GM21723 (cell line): ENCODE results near the gene L3MBTL1.
"Not testable (repeated sequence)": the region's sequence is repeated elsewhere in the genome, so short reads cannot be mapped to it uniquely, and the experiment has no call there.

Experiments
- ATAC-seq: cut with Tn5 transposase; IDR thresholded peaks from one replicate; pipeline ENCODE4 v1.9.1; 2021; ENCODE audit warnings: mild to moderate bottlenecking, moderate library complexity; ENCODE audit not compliant: unreplicated experiment

L3MBTL1 gene

GRCh38 chr20:43502021-43502420 is 5.5 kb upstream of the L3MBTL1 start:
- ATAC-seq = not testable (repeated sequence)

- no peak for ATAC-seq
These were observed 1.3 kb upstream of the L3MBTL1 start for GRCh38 chr20:43506238-43506637.

DNA sequence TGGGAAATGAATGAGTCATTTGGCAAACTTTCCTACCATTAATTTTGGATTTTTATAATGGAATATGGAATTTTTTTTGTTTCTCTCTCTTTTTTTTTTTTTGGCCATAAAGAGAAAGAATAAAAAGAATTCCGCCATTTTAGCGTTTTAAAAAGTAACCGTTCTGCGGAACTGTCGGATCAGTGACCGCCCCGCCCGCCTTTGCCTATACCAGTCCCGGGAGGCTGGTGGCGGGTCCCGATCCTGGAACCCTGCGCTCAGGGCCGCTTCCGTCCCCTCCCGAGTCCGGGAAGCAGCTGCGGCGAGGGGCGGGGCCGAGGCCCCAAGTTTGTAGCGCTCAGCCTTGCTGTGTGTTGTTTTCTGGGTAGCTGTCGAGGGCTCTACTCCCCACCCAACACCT is 609 bp downstream of the L3MBTL1 start:
- ATAC-seq = no peak

DNA sequence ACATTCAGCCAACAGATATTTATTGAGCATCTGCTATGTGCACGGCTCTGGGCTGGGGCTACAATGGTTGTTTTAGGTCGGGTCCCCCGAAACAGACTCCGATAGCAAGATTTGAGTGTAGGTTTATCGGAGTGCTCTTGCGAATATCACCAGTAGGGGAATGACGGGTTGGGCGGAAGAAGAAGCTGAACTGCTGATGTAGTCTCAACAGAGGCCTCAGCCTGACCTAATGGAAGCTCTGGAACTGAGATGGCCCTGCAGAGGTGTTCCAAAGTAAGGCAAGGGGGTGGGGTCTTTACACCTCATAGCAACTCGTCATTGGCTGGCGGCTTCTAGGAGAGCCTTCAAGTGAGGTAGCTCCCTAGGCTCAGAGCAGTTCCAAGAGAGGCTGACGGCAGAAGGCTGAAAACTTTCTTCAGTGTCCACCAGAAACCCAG is 1.1 kb downstream of the L3MBTL1 start:
- ATAC-seq = no peak

- no peak for ATAC-seq
These were observed 4.4 kb downstream of the L3MBTL1 start for GRCh38 chr20:43511879-43512278.

- peak; percentile 2 for ATAC-seq
These were observed 6.0 kb downstream of the L3MBTL1 start for GRCh38 chr20:43513372-43513930.

GRCh38 chr20:43513931-43514647 is 6.6 kb downstream of the L3MBTL1 start:
- peak; percentile 85 for ATAC-seq

GRCh38 chr20:43514648-43514999 is 7.1 kb downstream of the L3MBTL1 start:
- ATAC-seq = peak; percentile 35

DNA sequence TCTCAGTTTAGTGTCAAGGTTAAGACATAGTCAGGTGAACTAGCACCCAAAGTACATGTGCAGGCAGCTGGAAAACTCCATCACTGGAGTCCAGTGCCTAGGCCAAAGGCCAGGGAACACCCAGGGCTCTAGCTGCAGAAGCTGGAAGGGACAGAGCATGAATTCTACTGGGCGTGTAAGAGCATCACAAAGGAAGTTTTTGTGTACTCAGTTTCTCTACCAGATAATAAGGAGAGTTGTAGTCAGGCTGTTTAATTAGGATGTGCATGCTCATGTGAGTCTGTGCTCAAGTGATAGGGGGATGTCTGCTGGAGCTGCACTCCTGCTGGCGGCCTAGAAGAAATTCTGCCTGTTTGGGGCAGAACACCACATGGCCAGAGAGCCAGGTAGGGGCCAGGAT is 8.1 kb downstream of the L3MBTL1 start:
- no peak for ATAC-seq

DNA sequence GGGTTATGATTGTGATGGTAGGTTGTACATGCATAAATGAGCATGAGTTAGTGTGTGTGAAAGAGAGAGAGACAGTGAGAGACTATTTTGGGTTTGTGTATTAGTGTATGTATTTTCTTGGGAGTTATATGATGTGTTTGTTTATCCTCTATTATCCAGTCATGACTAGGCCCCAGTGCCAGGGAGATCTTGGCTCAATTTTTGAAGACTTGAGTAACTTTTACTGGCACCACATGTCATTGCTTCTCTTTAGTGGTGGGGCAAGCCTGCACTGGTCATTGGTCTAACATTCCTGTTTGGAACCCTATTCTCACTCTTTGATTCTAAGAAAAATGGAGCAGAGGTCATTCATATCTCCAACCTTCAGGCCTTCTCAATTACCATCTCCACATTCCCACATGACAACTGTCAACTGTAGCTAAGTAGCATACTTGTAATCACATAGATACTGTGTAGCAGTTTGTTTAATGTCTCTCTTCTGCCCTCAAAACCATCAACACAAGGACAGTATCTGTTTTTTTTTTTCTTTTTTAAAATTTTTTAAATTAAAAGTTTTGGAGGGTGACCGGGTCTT is 8.8 kb downstream of the L3MBTL1 start:
- ATAC-seq = no peak

DNA sequence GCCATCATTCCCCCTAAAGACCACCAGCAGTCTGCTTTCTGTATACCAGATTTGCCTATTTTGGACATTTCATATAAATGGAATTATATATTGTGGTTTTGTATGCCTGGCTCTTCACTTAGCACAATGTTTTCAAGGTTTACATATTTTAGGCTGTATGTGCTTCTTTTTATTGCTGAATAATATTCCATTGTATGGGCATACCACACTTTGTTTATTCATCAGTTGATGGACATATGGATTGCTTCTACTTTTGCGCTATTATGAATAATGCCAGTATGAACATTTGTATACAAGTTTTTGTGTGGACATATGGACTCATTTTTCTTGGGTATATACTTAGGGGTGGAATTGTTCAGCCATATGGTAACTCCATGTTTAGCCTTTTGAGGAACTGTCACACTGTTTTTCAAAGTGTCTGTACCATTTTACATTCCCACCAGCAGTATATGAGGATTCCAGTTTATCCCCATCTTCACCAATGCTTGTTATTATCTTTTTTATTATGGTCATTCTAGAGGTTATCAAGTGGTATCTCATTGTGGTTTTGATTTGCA is 12.7 kb downstream of the L3MBTL1 start:
- no peak for ATAC-seq

DNA sequence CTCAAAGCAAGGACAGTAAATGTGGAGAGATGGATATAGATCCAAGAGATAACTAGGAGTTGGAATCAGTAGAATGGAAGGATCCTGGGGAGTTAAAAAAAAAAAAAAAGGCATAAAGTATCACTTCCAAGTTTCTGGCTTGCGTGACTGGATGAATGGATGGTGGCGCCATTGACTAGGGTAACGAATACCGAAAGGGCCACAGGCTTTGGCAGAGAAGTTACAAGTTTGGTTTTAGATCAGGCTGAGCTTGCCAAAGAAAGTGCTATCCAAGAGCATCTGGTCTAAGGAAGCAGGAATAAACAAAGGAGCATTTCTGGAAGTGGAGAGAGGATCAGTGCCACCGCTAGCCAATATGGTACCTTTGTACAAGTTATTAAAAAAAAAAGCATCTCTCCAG is 17.5 kb downstream of the L3MBTL1 start:
- ATAC-seq = no peak

- ATAC-seq = no peak
These were observed 20.9 kb downstream of the L3MBTL1 start for GRCh38 chr20:43528258-43528875.

- ATAC-seq = no peak
These were observed 21.6 kb downstream of the L3MBTL1 start for GRCh38 chr20:43529051-43529450.

- ATAC-seq = no peak
These were observed 22.1 kb downstream of the L3MBTL1 start for GRCh38 chr20:43529457-43530153.

GRCh38 chr20:43530321-43531090 is 23.0 kb downstream of the L3MBTL1 start:
- no peak for ATAC-seq

DNA sequence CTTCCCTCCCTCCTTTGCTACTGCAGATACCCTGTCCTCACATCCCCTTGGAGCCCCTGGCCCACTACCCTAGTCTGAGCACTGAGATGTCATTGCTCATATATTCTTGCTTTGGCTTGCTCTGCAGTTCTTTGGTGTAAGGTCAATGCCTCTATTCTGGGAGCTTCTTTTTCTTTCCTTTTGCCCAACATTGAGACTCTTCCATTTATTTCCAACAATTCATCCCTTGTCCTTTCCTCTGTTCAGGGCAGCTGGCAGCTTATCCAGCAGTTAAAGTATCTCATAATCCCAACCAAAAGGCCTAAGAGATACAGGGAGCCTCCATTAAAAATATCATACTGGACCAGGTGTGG is 23.6 kb downstream of the L3MBTL1 start:
- no peak for ATAC-seq

- ATAC-seq = no peak
These were observed 25.0 kb downstream of the L3MBTL1 start for GRCh38 chr20:43532416-43533055.

DNA sequence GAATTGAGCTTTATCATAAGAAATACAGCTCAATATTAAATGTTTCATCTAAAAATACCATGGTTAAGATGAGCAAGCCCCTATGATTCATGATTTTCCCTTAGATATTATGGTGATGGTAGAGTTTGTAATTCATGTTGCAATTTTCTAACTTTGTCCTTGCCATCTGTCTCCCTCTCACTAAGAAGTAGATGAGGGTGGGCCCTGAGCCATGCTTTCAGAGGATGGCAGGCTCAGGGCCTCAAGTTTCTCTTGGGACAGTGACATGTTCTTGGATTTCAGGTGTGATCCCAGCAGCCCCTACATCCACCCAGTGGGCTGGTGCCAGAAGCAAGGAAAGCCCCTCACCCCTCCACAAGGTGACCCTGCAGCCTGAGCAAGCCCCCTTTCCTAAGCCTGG is 25.6 kb downstream of the L3MBTL1 start:
- no peak for ATAC-seq

DNA sequence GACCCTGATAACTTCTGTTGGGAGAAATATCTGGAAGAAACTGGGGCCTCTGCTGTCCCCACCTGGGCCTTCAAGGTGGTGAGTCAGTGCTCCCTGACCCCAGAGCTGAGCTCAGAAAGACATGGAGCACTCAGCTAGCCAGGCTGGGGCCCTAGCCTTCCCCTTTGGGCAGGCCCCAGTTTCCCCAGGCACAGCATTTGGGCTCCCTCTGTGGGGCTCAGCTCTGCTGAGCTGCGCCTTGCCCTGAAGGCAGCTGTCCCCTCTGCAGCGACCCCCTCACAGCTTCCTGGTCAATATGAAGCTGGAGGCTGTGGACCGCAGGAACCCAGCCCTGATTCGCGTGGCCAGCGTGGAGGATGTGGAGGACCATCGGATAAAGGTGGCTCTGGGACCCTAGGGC is 26.5 kb downstream of the L3MBTL1 start:
- ATAC-seq = no peak
